K562 (cell line): ENCODE data around the gene RPTOR. TPM values are rescaled to one million over a fixed set of nuclear protein-coding genes. Genes with fewer than 3 reads are reported as not detected.

Experiments used
- FOSL1 ChIP-seq: fragments of 200-800 bp; sonication (Bioruptor generic); conservative IDR thresholded peaks from 2 replicates; pipeline ENCODE4 v1.6.1; 2016; ENCODE audit warnings: missing genetic modification characterization, missing compliant biosample characterization
- JUND ChIP-seq, 2 experiments: IDR thresholded peaks; 2 replicates in 1 of 2; 3 replicates in 1 of 2; pipeline ENCODE4 v1.6.1; 2011; ENCODE audit warnings: borderline replicate concordance in 2 of 2, low read depth in 2 of 2, low read length in 2 of 2, improper control_type of control experiment in 1 of 2, missing biosample characterization in 1 of 2, missing genetic modification characterization in 1 of 2, missing genetic modification reagents in 1 of 2
- NR2C2 ChIP-seq, 2 experiments: fragments of 200-800 bp in 1 of 2; sonication (Bioruptor generic) in 1 of 2; sonication (generic) in 1 of 2; formaldehyde crosslinking in 1 of 2; IDR thresholded peaks; 2 replicates each; pipeline versions ENCODE4 v1.6.1 to v1.8.0; 2016 to 2022; ENCODE audit warnings: mild to moderate bottlenecking in 1 of 2, missing compliant biosample characterization in 1 of 2, missing genetic modification characterization in 1 of 2, missing genetic modification reagents in 1 of 2
- PHTF2 ChIP-seq: fragments of 250-450 bp; sonication (Bioruptor Pico); IDR thresholded peaks from 2 replicates; pipeline ENCODE4 v1.5.0; 2021; ENCODE audit warnings: mild to moderate bottlenecking
- SRSF3 ChIP-seq: fragments of 200-400 bp; formaldehyde crosslinking; IDR thresholded peaks from 2 replicates; pipeline ENCODE4 v1.6.1; 2016; ENCODE audit warnings: mild to moderate bottlenecking, low read length, moderate library complexity; ENCODE audit not compliant: insufficient read depth
- ZNF3 ChIP-seq: fragments of 250-450 bp; sonication (Bioruptor Pico); IDR thresholded peaks from 2 replicates; pipeline ENCODE4 v1.5.0; 2021; ENCODE audit warnings: mild to moderate bottlenecking, moderate library complexity
- ZNF609 ChIP-seq: sonication (generic); formaldehyde crosslinking; IDR thresholded peaks from 2 replicates; pipeline ENCODE4 v1.8.1; 2023; ENCODE audit warnings: missing genetic modification reagents, mild to moderate bottlenecking, borderline replicate concordance
- ZNF717 ChIP-seq: fragments of 250-450 bp; sonication (Bioruptor Pico); IDR thresholded peaks from 2 replicates; pipeline ENCODE4 v1.5.0; 2021
- polyA plus RNA-seq, 8 experiments: library from polyadenylated mRNA; depleted of rRNA in 4 of 8; stranded (reverse) in 5 of 8; unstranded in 3 of 8; fragments of >200 nt; fragmentation: Nextera tagmentation in 2 of 8; fragmentation: Illumina TruSeq in 1 of 8; extraction: Ambion mirVana in 2 of 8; extraction: Trizol in 1 of 8; gene quantifications; 2 replicates each; pipeline versions ENCODE4 v1.2.1 to v1.2.3, GENCODE V29; 2011 to 2014; ENCODE audit warnings: inconsistent platforms in 1 of 8, missing spikeins in 1 of 8
- total RNA-seq, 7 experiments: library from RNA; depleted of rRNA in 6 of 7; stranded (reverse); fragments of >200 nt in 6 of 7; fragmentation: Illumina TruSeq in 2 of 7; extraction: Trizol in 2 of 7; gene quantifications; 2 replicates each; pipeline versions ENCODE4 v1.2.1 to v1.2.3, GENCODE V29; 2011 to 2021; ENCODE audit warnings: low replicate concordance in 1 of 7

The RPTOR gene
- total and polyA plus RNA-seq, 9 of the 15 experiments (the other 6 are each of a cell fraction or from before 2014, with no cell fraction given) = 0.24 to 54.1 (median 10.2) TPM

- TF ChIP-seq ZNF609 (CRISPR knock-in tag) (no peak), NR2C2 (CRISPR knock-in tag; IDR thresholded peaks at IDR 0.05) (no peak), NR2C2 (tag; IDR thresholded peaks at IDR 0.05) (no peak), SRSF3 (no peak), FOSL1 (tag) (0 out of 2 replicates have a peak, but pooled peaks have one; percentile 55), PHTF2 (CRISPR knock-in tag) (no peak), ZNF717 (CRISPR knock-in tag) (no peak), ZNF3 (CRISPR knock-in tag) (no peak), JUND (IDR thresholded peaks at IDR 0.05; ENCODE audit: borderline replicate concordance, low read depth, low read length) (peak; percentile 30; the same call in 1 of the 2 replicates), JUND (tag; IDR thresholded peaks at IDR 0.05; ENCODE audit: borderline replicate concordance, low read depth, low read length) (no peak)
- TF ChIP-seq, all 486 proteins: peak for 4
Measured at GRCh38 chr17:80605326-80606066, 60.9 kb downstream of the RPTOR start (continued).
